Measurements from ENCODE around the gene CCDC102A.

The CCDC102A gene

DNA sequence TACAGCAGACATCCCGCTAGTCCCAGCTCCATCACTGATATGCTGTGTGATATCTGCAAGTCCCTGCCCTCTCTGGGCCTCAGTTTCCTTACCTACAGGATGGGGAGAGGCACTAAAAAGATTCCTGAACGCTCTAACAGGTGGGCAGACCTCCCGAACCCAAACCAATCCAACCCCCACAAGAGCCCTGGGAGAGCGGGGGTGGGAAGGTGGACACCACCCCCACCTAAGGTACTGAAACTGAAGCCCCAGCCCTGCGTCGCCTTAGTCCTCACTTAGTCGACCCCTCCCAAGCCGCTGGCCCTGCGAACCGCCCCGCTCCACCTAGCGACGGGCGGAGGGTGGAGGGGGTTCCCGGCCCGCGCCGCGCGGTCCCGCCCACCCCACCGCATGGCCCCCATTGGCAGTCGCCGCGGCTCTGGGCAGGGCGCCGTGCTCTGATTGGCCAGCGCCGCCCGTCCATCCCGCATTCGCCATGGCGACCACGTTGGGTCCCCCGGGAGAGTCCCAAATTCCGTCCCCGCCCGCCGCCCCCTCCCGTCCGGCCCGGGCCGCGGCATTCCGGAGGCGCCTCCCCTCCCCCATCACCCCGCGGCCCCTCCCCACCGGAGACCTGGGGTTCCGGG, 578 bp downstream of the CCDC102A start:
- DNase-seq = peak; percentile 48

DNA sequence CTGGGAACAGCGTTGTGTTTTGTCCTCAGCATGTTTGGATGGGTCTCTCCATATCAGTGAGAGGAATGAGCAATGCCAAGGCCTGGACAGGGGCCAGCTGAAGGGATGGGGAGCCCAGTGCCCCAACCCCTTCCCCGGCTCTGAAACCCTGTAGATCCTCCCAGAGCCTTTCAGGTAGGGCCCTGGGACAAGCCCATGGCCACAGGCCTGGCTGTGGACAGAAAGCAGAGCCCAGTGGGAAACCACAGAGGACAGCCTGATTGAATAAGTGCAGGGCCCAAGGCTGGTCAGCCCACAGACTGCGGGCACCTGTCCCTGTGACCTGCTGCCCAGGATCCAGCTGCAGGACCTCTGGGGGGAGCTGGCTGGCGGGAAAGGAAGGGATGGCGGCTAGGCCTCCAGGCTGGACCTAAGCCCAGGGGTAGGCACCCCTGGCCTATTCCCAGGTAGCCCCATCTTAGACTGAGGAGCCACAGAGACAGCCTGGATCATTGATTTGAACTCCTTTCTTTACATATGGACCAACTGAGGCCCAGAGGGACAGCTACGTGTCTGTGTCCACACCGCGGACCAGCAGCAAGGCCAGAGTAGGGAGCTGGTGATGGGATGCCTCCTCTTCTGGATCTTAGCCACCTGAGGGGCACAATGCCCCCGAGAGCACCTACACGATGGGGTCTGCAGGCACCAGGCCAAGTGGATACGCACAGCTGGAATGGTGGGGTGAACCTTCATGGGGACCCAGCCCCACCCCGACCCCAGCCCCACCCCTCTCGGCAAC, 1.3 kb downstream of the CCDC102A start:
- DNase-seq = no peak

DNA sequence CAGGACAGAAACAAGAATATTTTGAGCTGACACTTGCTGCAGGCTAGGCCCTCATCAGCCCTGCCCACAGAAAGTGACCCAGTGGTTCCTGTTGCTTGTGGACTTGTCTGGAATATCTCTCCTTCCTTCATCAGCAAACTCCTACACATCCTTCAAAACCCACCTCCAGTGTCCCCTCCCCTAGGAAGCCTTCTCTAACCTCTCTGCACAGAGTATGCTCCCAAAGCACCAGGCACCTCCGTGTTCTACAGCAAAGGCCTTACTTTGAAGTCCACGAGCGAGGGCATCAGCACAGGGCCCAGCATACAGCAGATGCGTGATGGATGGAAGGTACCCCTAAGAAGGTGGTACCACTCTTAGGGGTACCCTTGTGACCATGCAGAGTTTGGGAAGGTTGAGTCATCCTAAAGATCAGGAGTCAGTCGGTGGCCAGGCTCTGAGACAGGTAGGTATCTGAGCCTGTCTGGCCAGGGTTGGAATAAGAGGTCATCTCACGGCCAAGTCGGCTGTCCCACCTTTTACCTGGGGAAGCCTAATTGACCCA, 2.0 kb downstream of the CCDC102A start:
- DNase-seq = no peak

DNA sequence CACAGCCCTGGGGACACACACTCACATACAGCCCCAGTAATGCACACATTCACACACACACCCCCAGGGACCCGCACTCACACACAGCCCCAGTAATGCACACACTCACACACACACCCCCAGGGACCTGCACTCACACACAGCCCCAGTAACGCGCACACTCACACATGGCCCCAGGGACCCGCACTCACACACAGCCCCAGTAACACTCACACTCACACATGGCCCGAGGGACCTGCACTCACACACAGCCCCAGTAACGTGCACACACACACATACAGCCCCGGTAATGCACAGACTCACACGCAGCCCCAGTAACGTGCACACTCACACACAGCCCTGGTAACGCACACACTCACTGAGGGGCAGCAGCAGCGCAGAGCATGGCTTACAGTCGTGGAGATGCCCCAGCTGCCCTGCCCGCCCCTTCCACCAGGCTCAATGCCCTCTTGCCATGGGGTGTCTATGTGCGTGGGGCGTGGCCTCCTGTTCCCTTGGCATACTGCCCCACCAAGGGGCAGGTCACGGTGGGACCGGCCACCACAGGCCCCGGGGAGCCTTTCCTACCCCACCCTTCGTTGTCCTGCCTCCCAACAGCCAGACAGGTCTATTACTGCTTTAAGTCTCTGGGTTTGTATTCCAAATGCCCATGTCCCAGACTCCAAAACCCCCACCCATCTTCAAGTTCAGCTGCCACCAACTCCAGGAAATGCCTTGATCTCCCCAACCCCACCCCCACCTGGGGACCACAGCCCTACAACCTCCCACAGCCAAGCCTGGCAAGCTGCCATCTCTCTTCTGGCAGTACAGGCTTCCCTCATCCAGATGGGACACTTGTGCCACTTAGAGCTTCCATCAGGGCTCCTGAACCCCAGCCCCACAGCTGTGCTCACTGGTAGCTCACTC, 2.7 kb downstream of the CCDC102A start:
- DNase-seq = no peak

GRCh38 chr16:57532266-57532625, 4.1 kb downstream of the CCDC102A start:
- no peak for DNase-seq

DNA sequence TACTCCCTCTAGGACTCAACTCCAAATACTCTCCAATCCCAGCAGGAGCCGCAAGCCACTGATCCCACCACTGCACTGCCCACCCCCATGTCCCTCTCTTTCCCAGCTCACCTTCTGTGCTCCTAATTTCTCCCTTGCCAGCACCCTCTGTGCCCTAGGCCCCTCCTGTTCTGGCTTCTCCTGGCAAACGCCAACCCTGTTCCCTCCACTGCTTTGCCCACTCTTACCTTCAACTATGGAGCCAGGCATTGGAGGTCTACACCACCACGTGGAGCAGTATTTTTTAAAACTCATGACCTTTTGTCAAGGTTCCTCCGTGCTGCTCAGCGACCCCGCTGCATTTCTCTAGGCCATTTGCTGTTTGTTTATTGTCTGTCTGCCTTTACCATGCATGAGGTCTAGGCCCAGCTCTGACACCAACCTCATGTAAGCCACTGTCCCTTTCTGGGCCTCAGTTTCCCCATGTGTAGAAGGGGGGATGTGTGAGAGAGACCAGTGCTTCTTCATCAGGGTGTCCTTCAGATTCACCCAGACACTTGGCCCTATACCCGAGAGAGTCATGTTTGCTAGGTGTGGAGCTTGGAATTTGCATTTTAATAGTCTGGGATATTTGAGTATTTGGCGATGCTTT, 4.6 kb downstream of the CCDC102A start:
- DNase-seq = no peak

- DNase-seq = no peak
Observed at GRCh38 chr16:57531253-57531575, 5.2 kb downstream of the CCDC102A start.

DNA sequence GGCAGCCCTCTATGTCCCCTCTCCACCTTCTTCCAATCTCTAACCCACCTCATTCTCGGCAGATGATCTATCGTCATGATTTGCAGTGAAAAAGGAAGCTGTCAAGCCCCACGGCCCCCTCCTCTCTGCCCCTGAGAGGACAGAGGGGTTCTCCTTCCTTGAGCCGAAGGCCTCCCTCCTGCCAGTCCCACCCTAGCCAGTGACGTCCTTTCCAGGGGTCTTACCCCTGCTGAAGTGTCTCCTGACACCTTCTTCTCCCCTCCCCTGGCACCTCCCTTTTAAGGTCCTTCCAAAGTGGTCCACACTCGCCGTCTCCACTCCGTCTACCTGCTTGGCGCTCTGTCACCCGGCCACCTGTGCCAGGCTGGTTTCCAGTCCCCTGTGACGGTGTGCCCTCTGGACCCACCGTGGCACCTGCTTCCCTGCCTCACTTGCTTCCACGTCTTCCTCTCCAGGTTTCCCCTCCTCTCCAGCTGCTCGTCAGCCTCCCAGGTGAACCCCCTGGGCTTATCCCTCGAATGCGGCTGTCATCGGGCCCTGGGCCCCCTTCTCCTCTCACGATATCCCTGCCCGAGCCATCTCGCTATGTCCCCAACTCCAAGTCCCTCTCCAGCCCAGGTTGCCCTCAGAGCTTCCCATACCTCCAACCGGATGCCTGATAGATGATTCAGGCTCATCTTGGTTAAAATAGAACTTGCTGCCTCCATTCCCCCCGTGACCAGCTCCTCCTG, 5.7 kb downstream of the CCDC102A start:
- no peak for DNase-seq

DNA sequence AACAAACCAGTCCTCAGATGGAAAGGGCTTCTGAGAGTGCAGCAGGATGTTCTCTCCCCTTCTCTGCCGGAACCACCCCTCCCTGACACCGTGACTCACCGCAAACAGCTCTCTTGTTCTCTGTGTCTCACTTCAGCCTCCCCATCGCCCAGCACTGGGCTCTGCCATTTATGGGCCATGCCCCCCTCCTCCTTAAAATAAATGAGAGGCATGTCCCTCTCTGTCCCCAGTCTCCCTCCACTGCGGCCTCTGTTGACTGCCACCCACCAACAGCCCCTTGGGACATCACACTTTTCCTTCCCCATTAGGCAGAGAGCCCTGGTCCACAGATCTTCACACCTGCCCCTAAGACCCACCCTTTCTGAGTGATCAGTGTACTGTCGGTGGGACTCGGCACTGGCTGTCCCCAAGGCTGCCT, 6.3 kb downstream of the CCDC102A start:
- DNase-seq = no peak

- no peak for DNase-seq
Observed at GRCh38 chr16:57529391-57530103, 6.8 kb downstream of the CCDC102A start.

DNA sequence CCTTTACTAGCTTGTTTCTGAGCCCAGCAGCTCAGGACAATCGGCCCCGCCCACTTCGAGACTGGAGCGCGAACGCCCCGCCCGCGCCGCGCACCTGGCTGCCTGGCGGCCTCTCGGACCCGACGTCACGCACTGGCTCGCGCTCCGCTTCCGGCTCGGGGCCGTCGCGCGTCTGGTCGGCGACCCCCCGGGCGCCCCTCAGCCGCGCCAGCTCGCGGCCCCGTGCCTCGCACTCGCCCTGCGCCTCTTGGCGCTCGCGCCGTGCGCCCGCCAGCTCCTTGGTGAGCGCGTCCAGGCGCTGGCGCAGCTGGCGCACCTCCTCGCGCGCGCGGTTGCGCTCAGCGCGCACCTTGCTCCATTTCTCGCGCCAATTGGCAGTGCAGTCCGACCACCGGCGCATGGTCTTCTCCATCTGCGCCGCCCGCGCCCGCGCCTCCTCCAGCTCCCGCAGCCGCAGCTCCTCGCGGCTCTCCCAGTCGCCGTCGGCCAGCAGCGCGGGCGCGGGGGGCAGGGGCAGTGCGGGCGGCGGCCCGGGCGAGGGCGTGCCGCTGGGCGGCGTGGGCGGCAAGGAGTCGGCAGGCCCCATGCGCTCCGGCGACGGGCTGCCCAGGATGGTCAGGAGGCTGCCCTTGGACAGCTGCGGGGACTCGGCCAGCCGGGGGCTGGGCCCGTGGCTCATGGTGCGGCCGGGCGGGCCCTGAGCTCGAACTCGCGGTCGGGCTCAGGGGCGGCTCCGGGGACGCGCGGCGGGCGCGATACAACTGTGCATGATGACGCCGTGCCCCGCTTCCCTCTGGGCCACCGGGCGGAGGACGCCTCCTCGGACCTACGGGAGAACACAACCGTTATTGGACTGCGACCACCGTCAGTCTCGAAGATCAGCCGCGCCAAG, 7.6 kb downstream of the CCDC102A start:
- no peak for DNase-seq

- no peak for DNase-seq
Observed at GRCh38 chr16:57527610-57528360, 8.6 kb downstream of the CCDC102A start.

- no peak for DNase-seq
Observed at GRCh38 chr16:57527027-57527426, 9.3 kb downstream of the CCDC102A start.

- no peak for DNase-seq
Observed at GRCh38 chr16:57526498-57526897, 9.9 kb downstream of the CCDC102A start.

- DNase-seq = no peak
Observed at GRCh38 chr16:57525761-57526160, 10.6 kb downstream of the CCDC102A start.

DNA sequence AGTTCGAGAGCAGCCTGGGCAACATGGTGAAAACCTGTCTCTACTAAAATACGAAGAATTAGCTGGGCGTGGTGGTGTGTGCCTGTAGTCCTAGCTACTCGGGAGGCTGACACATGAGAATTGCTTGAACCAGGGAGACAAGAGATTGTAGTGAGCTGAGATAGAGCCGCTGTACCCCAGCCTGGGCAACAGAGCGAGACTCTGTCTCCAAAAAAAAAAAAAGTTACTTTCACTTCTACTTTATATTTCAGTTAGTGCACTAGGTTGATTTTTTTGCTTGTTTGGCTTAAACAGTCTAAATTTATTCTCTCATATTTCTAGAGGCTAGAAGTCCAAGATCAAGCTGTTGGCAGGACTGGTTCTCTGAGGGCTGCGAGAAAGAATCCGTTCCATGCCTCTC, 13.4 kb downstream of the CCDC102A start:
- DNase-seq = no peak

DNA sequence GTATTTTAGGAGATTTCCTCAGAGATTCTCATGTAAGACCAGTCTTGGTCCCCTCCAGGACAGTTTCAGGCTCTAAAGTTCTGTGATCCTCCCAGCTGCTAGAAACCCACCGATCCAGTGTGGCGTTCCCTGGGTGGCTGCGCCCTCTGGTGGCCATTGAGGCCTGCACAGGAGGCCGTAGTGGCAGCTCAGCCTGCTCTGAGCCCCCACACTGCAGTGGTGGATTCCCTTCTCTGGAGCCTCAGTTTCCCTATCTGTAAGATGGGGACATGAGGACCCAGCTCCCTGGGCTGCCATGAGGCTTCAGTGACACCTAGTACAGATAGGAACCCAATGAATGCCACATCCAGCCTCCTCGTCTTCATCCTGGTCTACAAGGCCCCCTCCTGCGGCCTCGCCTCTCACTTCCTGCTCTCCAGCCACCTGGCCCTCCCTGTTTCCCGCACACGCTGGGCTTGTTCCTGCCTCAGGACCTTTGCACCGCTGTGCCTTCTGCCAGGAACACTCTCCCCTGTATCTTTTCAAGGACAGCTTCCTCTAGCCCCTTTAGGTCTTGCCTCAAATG, 16.5 kb downstream of the CCDC102A start:
- peak; percentile 66 for DNase-seq

DNA sequence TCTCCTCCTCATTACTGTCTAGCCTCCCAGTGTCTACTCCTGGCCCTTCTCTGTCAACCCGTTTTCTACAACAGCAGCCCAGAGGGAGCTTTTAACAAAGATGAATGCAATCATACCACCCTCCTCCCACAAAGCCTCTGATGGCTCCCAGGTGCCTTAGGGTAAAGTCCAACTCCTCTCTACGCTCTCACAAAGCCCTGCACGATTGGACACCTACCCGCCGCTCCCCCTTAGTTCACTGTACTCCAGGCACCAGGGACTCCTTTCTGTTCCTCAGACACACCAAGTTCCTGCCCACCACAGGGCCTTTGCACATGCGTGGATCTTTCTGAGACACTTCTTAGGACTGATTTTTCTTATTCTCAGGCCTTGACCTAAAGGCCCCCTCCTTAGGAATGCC, 17.4 kb downstream of the CCDC102A start:
- DNase-seq = no peak

DNA sequence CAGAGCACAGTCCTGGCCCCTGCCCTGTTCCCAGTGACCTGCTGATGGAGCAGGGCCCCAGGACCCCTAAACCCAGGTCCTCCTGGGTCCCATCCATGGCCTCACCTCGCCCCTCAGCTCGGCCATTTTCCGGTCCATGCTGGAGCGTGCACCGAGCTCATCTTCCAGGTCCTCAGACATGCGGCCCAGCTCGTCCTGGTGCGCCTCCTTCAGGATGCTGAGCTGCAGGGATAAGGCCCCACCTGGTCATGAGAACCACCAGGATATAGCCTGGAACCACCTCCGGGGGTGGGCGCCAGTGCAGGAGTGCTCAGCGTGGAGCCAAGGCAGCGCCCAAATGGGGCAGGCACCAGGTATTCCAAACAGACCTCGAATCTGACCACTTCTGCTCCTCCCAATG, 17.9 kb downstream of the CCDC102A start:
- no peak for DNase-seq

Measured in NCI-H1092 (cell line).